ENCODE data around the gene ATXN3L.

Gene ATXN3L

DNA sequence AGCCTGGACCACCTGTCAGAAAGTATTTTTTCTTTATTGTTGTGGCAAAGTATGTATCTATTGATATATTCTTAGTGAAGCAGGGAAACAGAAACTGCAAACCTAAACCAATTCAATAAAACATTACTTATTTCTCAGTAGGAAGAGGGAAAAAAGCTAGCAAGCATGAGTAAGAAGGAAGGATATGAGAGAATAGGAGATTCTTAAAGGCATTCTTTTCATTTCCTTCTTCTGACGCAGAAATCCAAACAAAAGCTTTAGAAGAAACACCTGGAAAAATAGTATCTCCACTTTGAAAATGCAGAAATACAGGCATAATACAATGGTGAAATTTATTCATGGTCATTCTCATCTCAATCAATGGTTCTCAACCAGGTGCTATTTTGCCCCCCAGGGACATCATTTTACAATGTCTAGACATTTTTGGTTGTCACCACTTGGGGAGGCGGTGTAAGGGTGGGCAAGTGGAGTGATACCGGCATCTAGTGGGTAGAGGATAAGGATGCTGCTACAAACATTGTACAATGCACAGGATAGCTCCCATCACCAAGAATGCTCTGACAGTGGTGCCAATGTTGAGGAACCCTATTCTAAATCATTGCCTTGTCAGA lies 21.7 kb upstream of the ATXN3L start:
- no peaks in the 10 kb centered on the region for H3K36me3 ChIP-seq (ENCODE audit: control insufficient read depth, low read depth, low read length)
- peaks cover 7% of the 10 kb centered on the region for H3K4me1 ChIP-seq (ENCODE audit: control insufficient read depth, low read depth, low read length)
- H3K27ac ChIP-seq (ENCODE audit: low read length) = no peak overlapping the region

DNA sequence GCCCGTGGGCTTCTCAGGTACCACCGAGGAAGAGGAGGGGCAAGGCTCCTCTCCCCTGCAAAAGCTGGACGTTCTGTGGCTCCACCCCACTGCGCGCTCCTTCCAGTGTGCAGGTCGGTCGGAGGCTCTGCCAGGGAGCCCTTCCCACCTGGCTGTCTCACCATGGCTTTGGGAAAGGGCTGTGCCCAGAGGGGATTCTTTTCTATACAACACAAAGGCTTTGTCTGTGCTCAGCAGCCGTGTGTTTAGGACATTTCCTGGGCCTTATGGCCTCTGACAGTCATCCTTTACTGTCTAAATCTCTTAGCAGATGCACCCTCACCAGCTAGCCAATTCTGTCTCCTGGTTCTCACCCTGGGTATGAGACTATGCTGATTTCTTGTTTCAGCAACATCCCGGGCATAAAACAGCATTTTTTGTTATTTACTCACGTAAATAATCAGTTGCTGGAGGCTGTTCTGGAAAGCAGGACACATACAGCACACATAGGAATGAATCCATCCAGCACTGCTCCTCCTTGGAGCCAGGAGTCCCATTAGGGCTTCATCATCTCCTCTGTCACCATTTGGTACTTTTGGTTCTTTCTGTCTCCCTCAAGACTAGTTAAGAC lies 20.4 kb upstream of the ATXN3L start:
- Histone ChIP-seq H3K9ac (ENCODE audit: low read length) (no peak overlapping the region), H3K4me3 (ENCODE audit: low read length) (no peak overlapping the region), H3K27ac (ENCODE audit: low read length) (no peak overlapping the region), H3K4me1 (ENCODE audit: control insufficient read depth, low read depth, low read length) (peaks cover 7% of the 10 kb centered on the region), H3K9me3 (ENCODE audit: control insufficient read depth, low read depth, low read length) (no peaks in the 10 kb centered on the region), H3K27me3 (ENCODE audit: control insufficient read depth, insufficient read depth, low read length) (no peaks in the 10 kb centered on the region), H3K36me3 (ENCODE audit: control insufficient read depth, low read depth, low read length) (no peaks in the 10 kb centered on the region)

More for the DNA sequence above, 21.7 kb upstream of the ATXN3L start:
- H3K4me3 ChIP-seq (ENCODE audit: low read length) = no peak overlapping the region
- no peaks in the 10 kb centered on the region for H3K9me3 ChIP-seq (ENCODE audit: control insufficient read depth, low read depth, low read length)
- H3K27me3 ChIP-seq (ENCODE audit: control insufficient read depth, insufficient read depth, low read length) = no peaks in the 10 kb centered on the region
- H3K9ac ChIP-seq (ENCODE audit: low read length) = no peak overlapping the region

- Histone ChIP-seq H3K27me3 (ENCODE audit: control insufficient read depth, insufficient read depth, low read length) (no peaks in the 10 kb centered on the region), H3K4me1 (ENCODE audit: control insufficient read depth, low read depth, low read length) (peaks cover 7% of the 10 kb centered on the region), H3K4me3 (ENCODE audit: low read length) (no peak overlapping the region), H3K9me3 (ENCODE audit: control insufficient read depth, low read depth, low read length) (no peaks in the 10 kb centered on the region), H3K36me3 (ENCODE audit: control insufficient read depth, low read depth, low read length) (no peaks in the 10 kb centered on the region), H3K27ac (ENCODE audit: low read length) (no peak overlapping the region), H3K9ac (ENCODE audit: low read length) (no peak overlapping the region)
Measured at GRCh38 chrX:13339607-13340006, 19.8 kb upstream of the ATXN3L start.

DNA sequence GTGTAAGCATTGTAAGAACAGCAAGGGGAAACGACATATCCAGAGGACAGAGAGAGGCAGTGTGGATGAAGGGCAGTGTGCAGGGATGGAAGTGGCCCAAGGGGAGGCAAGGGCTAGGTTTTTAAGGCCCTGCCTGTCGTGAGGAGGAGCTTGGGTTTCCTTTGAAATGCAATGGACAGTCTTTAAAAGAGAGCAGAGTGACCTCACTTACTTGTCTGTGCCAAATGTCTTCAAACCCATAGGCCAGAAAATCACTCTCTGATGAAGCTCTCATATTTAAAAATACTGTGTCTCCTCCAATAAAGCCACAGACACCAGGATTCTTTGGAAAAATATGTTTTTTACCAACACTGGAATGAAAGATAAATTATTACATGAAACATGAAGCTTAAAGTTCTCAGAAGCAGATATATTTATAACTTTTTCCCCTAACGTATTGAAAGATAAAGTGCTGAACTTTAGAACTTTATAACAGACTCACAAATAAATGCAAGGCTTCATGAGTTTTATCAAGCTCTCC lies 19.2 kb upstream of the ATXN3L start:
- no peak overlapping the region for H3K27ac ChIP-seq (ENCODE audit: low read length)
- H3K9me3 ChIP-seq (ENCODE audit: control insufficient read depth, low read depth, low read length) = no peaks in the 10 kb centered on the region
- H3K4me1 ChIP-seq (ENCODE audit: control insufficient read depth, low read depth, low read length) = peaks cover 7% of the 10 kb centered on the region
- no peak overlapping the region for H3K4me3 ChIP-seq (ENCODE audit: low read length)
- H3K36me3 ChIP-seq (ENCODE audit: control insufficient read depth, low read depth, low read length) = no peaks in the 10 kb centered on the region
- H3K9ac ChIP-seq (ENCODE audit: low read length) = no peak overlapping the region
- no peaks in the 10 kb centered on the region for H3K27me3 ChIP-seq (ENCODE audit: control insufficient read depth, insufficient read depth, low read length)

GRCh38 chrX:13334491-13334890 lies 14.6 kb upstream of the ATXN3L start:
- Histone ChIP-seq H3K36me3 (ENCODE audit: control insufficient read depth, low read depth, low read length) (no peaks in the 10 kb centered on the region), H3K27ac (ENCODE audit: low read length) (no peak overlapping the region), H3K4me1 (ENCODE audit: control insufficient read depth, low read depth, low read length) (no peaks in the 10 kb centered on the region), H3K9me3 (ENCODE audit: control insufficient read depth, low read depth, low read length) (no peaks in the 10 kb centered on the region), H3K4me3 (ENCODE audit: low read length) (no peak overlapping the region), H3K9ac (ENCODE audit: low read length) (no peak overlapping the region), H3K27me3 (ENCODE audit: control insufficient read depth, insufficient read depth, low read length) (no peaks in the 10 kb centered on the region)

- no peak overlapping the region for H3K27ac ChIP-seq (ENCODE audit: low read length)
- no peaks in the 10 kb centered on the region for H3K4me1 ChIP-seq (ENCODE audit: control insufficient read depth, low read depth, low read length)
- H3K27me3 ChIP-seq (ENCODE audit: control insufficient read depth, insufficient read depth, low read length) = no peaks in the 10 kb centered on the region
- H3K4me3 ChIP-seq (ENCODE audit: low read length) = no peak overlapping the region
- no peak overlapping the region for H3K9ac ChIP-seq (ENCODE audit: low read length)
- no peaks in the 10 kb centered on the region for H3K36me3 ChIP-seq (ENCODE audit: control insufficient read depth, low read depth, low read length)
- no peaks in the 10 kb centered on the region for H3K9me3 ChIP-seq (ENCODE audit: control insufficient read depth, low read depth, low read length)
Measured at GRCh38 chrX:13330446-13330845, 10.6 kb upstream of the ATXN3L start.

GRCh38 chrX:13327666-13328065 lies 7.8 kb upstream of the ATXN3L start:
- no peaks in the 10 kb centered on the region for H3K9me3 ChIP-seq (ENCODE audit: control insufficient read depth, low read depth, low read length)
- H3K4me1 ChIP-seq (ENCODE audit: control insufficient read depth, low read depth, low read length) = no peaks in the 10 kb centered on the region
- H3K27ac ChIP-seq (ENCODE audit: low read length) = no peak overlapping the region
- no peak overlapping the region for H3K9ac ChIP-seq (ENCODE audit: low read length)
- no peaks in the 10 kb centered on the region for H3K27me3 ChIP-seq (ENCODE audit: control insufficient read depth, insufficient read depth, low read length)
- no peaks in the 10 kb centered on the region for H3K36me3 ChIP-seq (ENCODE audit: control insufficient read depth, low read depth, low read length)
- H3K4me3 ChIP-seq (ENCODE audit: low read length) = no peak overlapping the region

DNA sequence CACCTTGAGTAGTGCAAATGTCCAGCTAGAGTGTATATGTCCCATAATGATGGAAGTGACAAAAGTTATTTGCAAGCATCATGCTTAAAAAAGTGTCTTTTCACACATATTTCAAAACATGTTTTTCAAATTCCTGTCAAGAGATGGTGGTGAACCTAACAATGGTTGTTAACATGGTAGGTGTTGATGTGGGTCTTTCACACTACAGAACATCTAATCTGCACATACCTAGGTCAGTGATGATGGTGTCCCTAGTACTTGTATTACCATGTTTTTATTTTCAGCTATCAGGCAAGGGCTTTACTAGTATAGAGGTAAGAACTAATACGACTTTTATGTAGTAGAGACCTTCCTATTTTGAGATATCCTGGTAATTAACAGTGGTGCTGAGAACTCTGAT lies 3.4 kb upstream of the ATXN3L start:
- no peak overlapping the region for H3K9ac ChIP-seq (ENCODE audit: low read length)
- H3K4me3 ChIP-seq (ENCODE audit: low read length) = no peak overlapping the region
- H3K4me1 ChIP-seq (ENCODE audit: control insufficient read depth, low read depth, low read length) = no peaks in the 10 kb centered on the region
- no peaks in the 10 kb centered on the region for H3K9me3 ChIP-seq (ENCODE audit: control insufficient read depth, low read depth, low read length)
- H3K27me3 ChIP-seq (ENCODE audit: control insufficient read depth, insufficient read depth, low read length) = no peaks in the 10 kb centered on the region
- no peaks in the 10 kb centered on the region for H3K36me3 ChIP-seq (ENCODE audit: control insufficient read depth, low read depth, low read length)
- no peak overlapping the region for H3K27ac ChIP-seq (ENCODE audit: low read length)

DNA sequence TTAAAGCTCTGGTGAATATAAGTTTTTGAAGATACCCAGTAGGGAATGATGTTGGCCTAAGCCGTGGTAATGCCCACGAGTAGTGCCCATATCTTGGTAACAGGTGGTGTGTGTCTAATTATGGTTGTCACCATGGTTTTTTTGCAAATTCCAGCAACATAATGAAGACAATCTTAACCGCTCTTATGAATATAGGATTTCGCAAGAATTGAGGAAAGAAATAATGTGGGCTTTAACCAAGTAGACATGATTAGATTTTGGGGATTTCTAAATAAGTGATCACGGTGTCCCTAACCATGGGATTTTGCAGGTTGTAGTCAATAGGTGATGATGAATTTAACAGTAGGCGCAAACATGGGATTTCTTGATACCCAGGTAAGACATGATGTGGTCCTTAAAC lies 2.5 kb downstream of the ATXN3L start:
- no peak overlapping the region for H3K27ac ChIP-seq (ENCODE audit: low read length)

DNA sequence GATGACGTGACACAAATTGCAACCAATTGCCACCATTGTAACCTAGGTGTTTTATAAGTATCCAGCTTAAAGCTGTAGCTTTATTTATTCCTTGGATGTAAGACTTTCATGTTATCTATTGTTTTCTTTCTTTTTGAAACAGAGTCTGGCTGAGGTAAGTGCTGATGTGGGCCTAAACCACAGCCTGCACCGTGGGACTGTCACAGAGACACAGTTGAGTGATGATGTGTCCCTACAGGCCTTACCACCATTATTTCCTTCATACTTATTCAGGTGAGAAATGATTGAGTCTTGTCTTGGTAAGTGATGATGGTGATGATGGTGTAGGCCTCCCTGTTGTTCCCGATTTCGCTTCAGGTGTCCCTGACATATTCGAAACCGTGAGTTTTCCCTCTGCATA lies 8.3 kb downstream of the ATXN3L start:
- Histone ChIP-seq H3K9ac (ENCODE audit: low read length) (no peak overlapping the region), H3K27me3 (ENCODE audit: control insufficient read depth, insufficient read depth, low read length) (no peaks in the 10 kb centered on the region), H3K27ac (ENCODE audit: low read length) (no peak overlapping the region), H3K9me3 (ENCODE audit: control insufficient read depth, low read depth, low read length) (no peaks in the 10 kb centered on the region), H3K36me3 (ENCODE audit: control insufficient read depth, low read depth, low read length) (no peaks in the 10 kb centered on the region), H3K4me3 (ENCODE audit: low read length) (no peak overlapping the region), H3K4me1 (ENCODE audit: control insufficient read depth, low read depth, low read length) (no peaks in the 10 kb centered on the region)

More for the DNA sequence above, 2.5 kb downstream of the ATXN3L start:
- no peaks in the 10 kb centered on the region for H3K4me1 ChIP-seq (ENCODE audit: control insufficient read depth, low read depth, low read length)
- no peaks in the 10 kb centered on the region for H3K27me3 ChIP-seq (ENCODE audit: control insufficient read depth, insufficient read depth, low read length)
- no peak overlapping the region for H3K9ac ChIP-seq (ENCODE audit: low read length)
- no peaks in the 10 kb centered on the region for H3K9me3 ChIP-seq (ENCODE audit: control insufficient read depth, low read depth, low read length)
- H3K4me3 ChIP-seq (ENCODE audit: low read length) = no peak overlapping the region
- no peaks in the 10 kb centered on the region for H3K36me3 ChIP-seq (ENCODE audit: control insufficient read depth, low read depth, low read length)

GRCh38 chrX:13309631-13310030 lies 10.2 kb downstream of the ATXN3L start:
- no peak overlapping the region for H3K27ac ChIP-seq (ENCODE audit: low read length)
- H3K27me3 ChIP-seq (ENCODE audit: control insufficient read depth, insufficient read depth, low read length) = no peaks in the 10 kb centered on the region
- no peaks in the 10 kb centered on the region for H3K9me3 ChIP-seq (ENCODE audit: control insufficient read depth, low read depth, low read length)
- H3K4me3 ChIP-seq (ENCODE audit: low read length) = no peak overlapping the region
- peaks cover 10% of the 10 kb centered on the region for H3K4me1 ChIP-seq (ENCODE audit: control insufficient read depth, low read depth, low read length)
- H3K36me3 ChIP-seq (ENCODE audit: control insufficient read depth, low read depth, low read length) = no peaks in the 10 kb centered on the region
- H3K9ac ChIP-seq (ENCODE audit: low read length) = no peak overlapping the region

DNA sequence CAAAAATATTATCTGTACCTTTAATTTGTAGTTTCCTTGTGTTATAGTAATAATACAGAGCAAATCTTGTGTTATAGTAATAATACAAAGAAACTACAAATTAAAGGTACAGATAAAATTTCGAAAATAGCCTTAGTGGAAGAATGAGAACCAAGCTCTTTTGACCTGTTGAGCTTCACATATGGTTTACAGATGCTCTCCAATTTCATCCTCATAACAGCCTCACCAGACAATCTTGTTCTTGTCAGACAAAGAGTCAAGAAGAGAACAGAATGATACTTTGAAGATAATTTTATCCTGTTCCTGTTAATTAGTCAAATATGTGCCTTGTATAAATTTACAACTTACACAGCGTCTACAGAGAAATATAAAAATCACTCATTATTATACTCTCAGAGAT lies 12.8 kb downstream of the ATXN3L start:
- no peaks in the 10 kb centered on the region for H3K9me3 ChIP-seq (ENCODE audit: control insufficient read depth, low read depth, low read length)
- no peaks in the 10 kb centered on the region for H3K27me3 ChIP-seq (ENCODE audit: control insufficient read depth, insufficient read depth, low read length)
- peaks cover 10% of the 10 kb centered on the region for H3K4me1 ChIP-seq (ENCODE audit: control insufficient read depth, low read depth, low read length)

More for the DNA sequence above, 12.8 kb downstream of the ATXN3L start:
- no peak overlapping the region for H3K9ac ChIP-seq (ENCODE audit: low read length)
- no peak overlapping the region for H3K27ac ChIP-seq (ENCODE audit: low read length)
- no peak overlapping the region for H3K4me3 ChIP-seq (ENCODE audit: low read length)
- no peaks in the 10 kb centered on the region for H3K36me3 ChIP-seq (ENCODE audit: control insufficient read depth, low read depth, low read length)
